Endothelial cell of umbilical vein (primary cell): ENCODE results near the gene SULT1A4. TPM values are rescaled to one million over a fixed set of nuclear protein-coding genes. Genes with fewer than 3 reads are reported as not detected.
A peak's percentile ranks its signal among the peaks of the same experiment; 100 is the strongest.
"Not testable (repeated sequence)": the region's sequence is repeated elsewhere in the genome, so short reads cannot be mapped to it uniquely, and the experiment has no call there.

Experiments used
- BruUV-seq: library from RNA; stranded (reverse); fragments of 400-500 nt; replicated peaks from 2 replicates; lab custom pipeline; 2021; lab: Mats Ljungman, UMichigan
- CTCF ChIA-PET: fragments of 300-600, 350-600 bp; sonication (Branson Sonifier 250); formaldehyde crosslinking; loops from one replicate; lab custom pipeline; 2021; ENCODE audit warnings: antibody characterized with exemption, inconsistent platforms; lab: Charles Lee
- POLR2A ChIA-PET: fragments of 300-600, 350-600 bp; sonication (Branson Sonifier 250); formaldehyde crosslinking; loops from one replicate; lab custom pipeline; 2021; ENCODE audit warnings: antibody characterized with exemption, inconsistent platforms; lab: Charles Lee
- DNase-seq: peaks from one replicate; pipeline ENCODE4 v3.0.0-alpha.2; 2011; ENCODE audit warnings: low read depth, low spot score
- FAIRE-seq: peaks from 2 replicates; lab custom pipeline; 2011; peaks lifted over from hg19 to GRCh38; lab: Jason Lieb, UNC
- H2AFZ ChIP-seq: 2 replicates; pipeline ENCODE4 v1.6.0; 2012; ENCODE audit warnings: low read depth, low read length, control low read depth, inconsistent platforms
- H3K27ac ChIP-seq: 2 replicates; pipeline ENCODE4 v1.5.1; 2011; ENCODE audit warnings: low read depth, mild to moderate bottlenecking, control low read depth, low read length, moderate library complexity; ENCODE audit not compliant: insufficient read depth
- H3K27me3 ChIP-seq, 2 experiments: 2 replicates each; pipeline versions ENCODE4 v1.6.0 to v1.6.1; 2011; ENCODE audit warnings: low read length in 2 of 2, mixed read lengths in 1 of 2; ENCODE audit not compliant: control insufficient read depth in 2 of 2, insufficient read depth in 2 of 2
- H3K36me3 ChIP-seq, 2 experiments: 2 replicates in 1 of 2; 3 replicates in 1 of 2; pipeline ENCODE4 v1.5.1; 2011; ENCODE audit warnings: low read length in 2 of 2, mild to moderate bottlenecking in 1 of 2, moderate library complexity in 1 of 2; ENCODE audit not compliant: control insufficient read depth in 2 of 2, insufficient read depth in 2 of 2; ENCODE audit errors: extremely low read depth in 1 of 2
- H3K4me1 ChIP-seq: 3 replicates; pipeline ENCODE4 v1.5.1; 2011; ENCODE audit warnings: mild to moderate bottlenecking, low read length; ENCODE audit not compliant: control insufficient read depth, insufficient read depth; ENCODE audit errors: extremely low read depth
- H3K4me2 ChIP-seq: 2 replicates; pipeline ENCODE4 v1.6.1; 2011; ENCODE audit warnings: low read length, control low read depth, mixed read lengths; ENCODE audit not compliant: insufficient read depth
- H3K4me3 ChIP-seq, 3 experiments: fragments of 200-600 bp in 1 of 3; sonication (generic), shearing (Covaris generic) in 1 of 3; replicated peaks in 1 of 3; 2 replicates each; pipeline ENCODE4 v1.5.1; 2011 to 2016; ENCODE audit warnings: control low read depth in 3 of 3, low read length in 3 of 3, mild to moderate bottlenecking in 2 of 3, inconsistent platforms in 1 of 3, low read depth in 1 of 3, moderate library complexity in 1 of 3; ENCODE audit not compliant: insufficient read depth in 1 of 3
- H3K79me2 ChIP-seq: 2 replicates; pipeline ENCODE4 v1.6.0; 2012; ENCODE audit warnings: low read length, inconsistent platforms; ENCODE audit not compliant: control insufficient read depth, insufficient read depth
- H3K9ac ChIP-seq: replicated peaks from 2 replicates; pipeline ENCODE3; 2011; ENCODE audit warnings: low read length, control low read depth; ENCODE audit not compliant: insufficient read depth; ENCODE audit errors: extremely low read depth
- H3K9me1 ChIP-seq: replicated peaks from 3 replicates; pipeline ENCODE4 v1.6.0; 2011; ENCODE audit warnings: mild to moderate bottlenecking, low read length; ENCODE audit not compliant: control insufficient read depth, insufficient read depth; ENCODE audit errors: extremely low read depth
- H3K9me3 ChIP-seq: replicated peaks from 2 replicates; pipeline ENCODE4 v1.5.1; 2012; ENCODE audit warnings: low read length, inconsistent platforms; ENCODE audit not compliant: control insufficient read depth, insufficient read depth
- H4K20me1 ChIP-seq: replicated peaks from 2 replicates; pipeline ENCODE3; 2011; ENCODE audit warnings: mild to moderate bottlenecking, low read length; ENCODE audit not compliant: control insufficient read depth, insufficient read depth; ENCODE audit errors: extremely low read depth
- dilution Hi-C: fragments of 300-500 bp; cut with MboI; formaldehyde crosslinking; loops from one replicate; pipeline ENCODE4 v1.15.0; 2019; ENCODE audit warnings: low sequenced_read_pairs; ENCODE audit not compliant: extremely low pct_ligation_motif_present
- intact Hi-C: fragments of 100-400 bp; cut with micrococcal nuclease; formaldehyde crosslinking; loops from one replicate; pipeline ENCODE4 v1.10.0; 2022
- polyA plus RNA-seq, 4 experiments: library from polyadenylated mRNA; depleted of rRNA in 3 of 4; stranded (reverse) in 3 of 4; unstranded in 1 of 4; fragments of >200 nt; gene quantifications; 2 replicates each; pipeline versions ENCODE4 v1.2.1 to v1.2.3, GENCODE V29; 2011 to 2012; ENCODE audit warnings: missing spikeins in 1 of 4
- total RNA-seq: library from RNA; stranded (reverse); gene quantifications from 2 replicates; pipeline ENCODE4 v1.2.3, GENCODE V29; 2021

SULT1A4 gene
- total and polyA plus RNA-seq, 2 donors (not counting 3 experiments of a cell fraction or from before 2014, with no cell fraction given), result 2.9 to 10.8 TPM

- H3K9ac ChIP-seq, CTCF ChIA-PET, FAIRE-seq, H2AFZ ChIP-seq, BruUV-seq, H3K4me2 ChIP-seq, H3K9me1 ChIP-seq, H3K27ac ChIP-seq, H4K20me1 ChIP-seq, POLR2A ChIA-PET, H3K27me3 ChIP-seq, H3K4me3 ChIP-seq, H3K36me3 ChIP-seq, H3K79me2 ChIP-seq, H3K9me3 ChIP-seq, intact Hi-C loops, H3K4me1 ChIP-seq, DNase-seq, dilution Hi-C loops: not testable (repeated sequence)
Measured at GRCh38 chr16:29460647-29461030, 926 bp downstream of the SULT1A4 start.

DNA sequence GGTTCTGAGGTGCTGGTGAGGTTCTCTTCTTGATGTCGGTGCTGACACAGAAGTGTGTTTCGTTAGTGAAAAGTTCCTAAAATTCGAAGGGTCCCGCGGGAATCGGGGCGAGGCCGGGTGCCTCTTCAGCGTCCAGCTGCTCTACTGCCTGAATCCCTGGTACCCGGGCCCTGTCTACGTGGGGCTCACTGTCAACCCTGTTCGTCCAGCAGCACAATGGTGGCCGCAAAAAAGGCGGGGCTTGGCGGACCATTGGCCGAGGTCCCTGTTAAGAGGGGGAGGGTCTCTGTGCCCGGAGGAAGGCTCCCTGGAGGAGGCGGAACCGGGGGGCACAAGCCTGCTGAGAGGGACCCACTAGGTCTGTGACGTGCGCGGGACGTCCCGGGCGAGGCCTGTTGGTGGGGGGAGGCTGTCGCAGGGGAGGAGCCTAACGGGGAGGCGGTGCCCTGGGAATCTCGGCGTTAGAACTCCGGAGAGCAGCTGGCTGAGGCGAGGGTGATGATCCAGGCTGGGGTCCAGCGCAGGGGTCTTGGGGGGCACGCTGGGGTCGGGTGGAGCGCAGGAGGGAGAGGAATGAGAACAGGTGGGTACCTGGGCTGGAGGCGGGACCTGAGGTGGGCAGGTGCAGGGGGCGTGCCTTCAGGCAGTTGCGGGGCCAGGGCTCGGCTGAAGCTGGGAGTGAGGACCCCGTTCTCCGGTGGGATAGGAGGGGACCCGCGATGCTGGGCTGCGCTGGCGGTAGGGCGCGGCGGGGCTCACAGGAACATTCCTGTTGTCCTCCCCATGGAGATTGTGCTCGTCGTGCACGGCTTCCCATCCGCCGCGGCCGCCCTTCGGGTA is 6.5 kb downstream of the SULT1A4 start:
- H3K27me3 ChIP-seq, DNase-seq, H2AFZ ChIP-seq, H3K27ac ChIP-seq, H4K20me1 ChIP-seq, POLR2A ChIA-PET, intact Hi-C loops, dilution Hi-C loops, H3K36me3 ChIP-seq, H3K79me2 ChIP-seq, H3K9ac ChIP-seq, H3K9me1 ChIP-seq, H3K4me3 ChIP-seq, H3K9me3 ChIP-seq, H3K4me2 ChIP-seq, CTCF ChIA-PET, H3K4me1 ChIP-seq, BruUV-seq: not testable (repeated sequence)
- peak; percentile 95 for FAIRE-seq

- intact Hi-C loops, CTCF ChIA-PET: not testable (repeated sequence)
Measured at GRCh38 chr16:29466904-29467303, 7.2 kb downstream of the SULT1A4 start.

DNA sequence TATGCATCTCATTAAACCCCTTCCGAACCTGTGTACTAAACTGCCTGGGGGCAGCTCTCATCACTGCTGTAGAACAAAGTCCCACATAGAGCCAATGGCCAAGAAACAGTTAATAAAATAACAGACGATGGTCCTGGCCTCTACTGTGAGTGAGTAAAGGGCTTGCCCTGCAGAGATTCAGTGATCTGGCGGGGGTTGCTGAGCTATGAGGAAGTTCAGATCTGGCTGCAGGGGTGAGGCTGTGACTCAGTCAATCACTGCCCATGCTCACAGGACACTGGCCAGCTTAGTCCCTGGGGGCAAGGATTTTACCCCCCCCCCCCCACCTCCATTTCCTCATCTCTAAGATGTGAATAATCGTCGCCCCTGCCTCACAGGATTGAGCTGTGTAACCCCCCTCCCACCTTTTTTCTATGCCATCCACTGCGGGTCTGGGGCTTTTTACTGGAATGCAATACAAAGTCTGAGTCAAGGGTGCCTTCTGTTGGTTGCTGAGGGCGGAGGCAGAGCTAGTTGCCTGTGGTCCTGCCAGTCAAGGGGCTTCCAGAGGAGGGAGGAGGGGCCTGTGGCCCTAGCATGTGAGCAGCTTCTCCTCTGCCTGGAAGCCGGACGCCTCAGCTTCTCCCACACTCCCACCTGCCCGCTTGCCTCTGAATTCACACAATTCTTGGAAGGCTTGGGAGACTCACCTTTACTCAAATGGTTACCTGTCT is 8.1 kb downstream of the SULT1A4 start:
- CTCF ChIA-PET, POLR2A ChIA-PET, H3K4me2 ChIP-seq, BruUV-seq, H3K4me1 ChIP-seq, H2AFZ ChIP-seq, H3K4me3 ChIP-seq, intact Hi-C loops, H3K9ac ChIP-seq, H3K27me3 ChIP-seq, DNase-seq, H3K36me3 ChIP-seq, H3K27ac ChIP-seq, dilution Hi-C loops, H3K9me3 ChIP-seq, H3K9me1 ChIP-seq, H3K79me2 ChIP-seq, H4K20me1 ChIP-seq: not testable (repeated sequence)
- peak; percentile 95 for FAIRE-seq

More at GRCh38 chr16:29466904-29467303, 7.2 kb downstream of the SULT1A4 start:
- H3K9me1 ChIP-seq, POLR2A ChIA-PET, H3K36me3 ChIP-seq, H3K9me3 ChIP-seq, DNase-seq, H2AFZ ChIP-seq, H3K4me3 ChIP-seq, H3K27ac ChIP-seq, BruUV-seq, dilution Hi-C loops, H3K9ac ChIP-seq, H3K4me2 ChIP-seq, H3K4me1 ChIP-seq, H4K20me1 ChIP-seq, H3K79me2 ChIP-seq, H3K27me3 ChIP-seq: not testable (repeated sequence)
- FAIRE-seq, result peak; percentile 76
